ENCODE data around the gene TH.

The TH gene

GRCh38 chr11:2140411-2141400 is 30.9 kb downstream of the TH start:
- H3K27me3 Mint-ChIP-seq, result peaks cover 26% of the 10 kb centered on the region
- H3K36me3 Mint-ChIP-seq, result no peaks in the 10 kb centered on the region
- H3K4me3 Mint-ChIP-seq, result no peak overlapping the region

GRCh38 chr11:2139621-2140337 is 31.8 kb downstream of the TH start:
- peaks cover 30% of the 10 kb centered on the region for H3K27me3 Mint-ChIP-seq
- peak overlapping the region; percentile 47 for H3K4me3 Mint-ChIP-seq
- H3K4me1 Mint-ChIP-seq (ENCODE audit: low read depth), result peaks cover 32% of the 10 kb centered on the region
- H3K36me3 Mint-ChIP-seq, result no peaks in the 10 kb centered on the region
- no peaks in the 10 kb centered on the region for H3K9me3 Mint-ChIP-seq (ENCODE audit: low read depth)
- no peak overlapping the region for H3K27ac Mint-ChIP-seq

More at GRCh38 chr11:2140411-2141400, 30.9 kb downstream of the TH start:
- no peak overlapping the region for H3K27ac Mint-ChIP-seq
- H3K9me3 Mint-ChIP-seq (ENCODE audit: low read depth), result no peaks in the 10 kb centered on the region
- H3K4me1 Mint-ChIP-seq (ENCODE audit: low read depth), result peaks cover 32% of the 10 kb centered on the region

- peaks cover 31% of the 10 kb centered on the region for H3K4me1 Mint-ChIP-seq (ENCODE audit: low read depth)
- no peaks in the 10 kb centered on the region for H3K36me3 Mint-ChIP-seq
- no peak within 1 kb of the TSS for H3K27ac Mint-ChIP-seq
- H3K9me3 Mint-ChIP-seq (ENCODE audit: low read depth), result no peaks in the 10 kb centered on the region
- H3K4me3 Mint-ChIP-seq, result peak within 1 kb of the TSS; percentile 81
- H3K27me3 Mint-ChIP-seq, result peaks cover 31% of the 10 kb centered on the region
Observed at GRCh38 chr11:2139123-2139521, 32.5 kb downstream of the TH start, which contains the start of gene IGF2. Gene IGF2 (minus strand): TSS chr11:2139389. CDS start chr11:2135523, 3,866 bp downstream.

GRCh38 chr11:2138431-2139122 is 33.0 kb downstream of the TH start:
- no peaks in the 10 kb centered on the region for H3K9me3 Mint-ChIP-seq (ENCODE audit: low read depth)
- H3K27ac Mint-ChIP-seq, result no peak overlapping the region
- no peaks in the 10 kb centered on the region for H3K36me3 Mint-ChIP-seq
- H3K27me3 Mint-ChIP-seq, result peaks cover 30% of the 10 kb centered on the region
- peaks cover 29% of the 10 kb centered on the region for H3K4me1 Mint-ChIP-seq (ENCODE audit: low read depth)
- H3K4me3 Mint-ChIP-seq, result peak overlapping the region; percentile 81

GRCh38 chr11:2138068-2138430 is 33.6 kb downstream of the TH start:
- Mint-ChIP-seq H3K9me3 (ENCODE audit: low read depth) (no peaks in the 10 kb centered on the region), H3K27ac (no peak overlapping the region), H3K36me3 (no peaks in the 10 kb centered on the region), H3K4me1 (ENCODE audit: low read depth) (peaks cover 24% of the 10 kb centered on the region), H3K4me3 (peak overlapping the region; percentile 81), H3K27me3 (peaks cover 30% of the 10 kb centered on the region)

- H3K4me1 Mint-ChIP-seq (ENCODE audit: low read depth), result peaks cover 18% of the 10 kb centered on the region
- peak overlapping the region; percentile 20 for H3K4me3 Mint-ChIP-seq
- peaks cover 25% of the 10 kb centered on the region for H3K27me3 Mint-ChIP-seq
- no peaks in the 10 kb centered on the region for H3K36me3 Mint-ChIP-seq
- no peaks in the 10 kb centered on the region for H3K9me3 Mint-ChIP-seq (ENCODE audit: low read depth)
- H3K27ac Mint-ChIP-seq, result no peak overlapping the region
Observed at GRCh38 chr11:2137202-2138067, 34.2 kb downstream of the TH start.

GRCh38 chr11:2136952-2137201 is 34.7 kb downstream of the TH start:
- Mint-ChIP-seq H3K36me3 (no peaks in the 10 kb centered on the region), H3K9me3 (ENCODE audit: low read depth) (no peaks in the 10 kb centered on the region), H3K4me3 (peak overlapping the region; percentile 30), H3K27me3 (peaks cover 21% of the 10 kb centered on the region), H3K4me1 (ENCODE audit: low read depth) (peaks cover 13% of the 10 kb centered on the region), H3K27ac (no peak overlapping the region)

GRCh38 chr11:2136209-2136951 is 35.2 kb downstream of the TH start:
- H3K4me3 Mint-ChIP-seq, result peak overlapping the region; percentile 30
- H3K4me1 Mint-ChIP-seq (ENCODE audit: low read depth), result peaks cover 11% of the 10 kb centered on the region
- no peaks in the 10 kb centered on the region for H3K36me3 Mint-ChIP-seq
- H3K27ac Mint-ChIP-seq, result no peak overlapping the region
- H3K27me3 Mint-ChIP-seq, result peaks cover 19% of the 10 kb centered on the region
- H3K9me3 Mint-ChIP-seq (ENCODE audit: low read depth), result no peaks in the 10 kb centered on the region

- H3K4me1 Mint-ChIP-seq (ENCODE audit: low read depth), result peaks cover 7% of the 10 kb centered on the region
- H3K27ac Mint-ChIP-seq, result no peak overlapping the region
- no peaks in the 10 kb centered on the region for H3K9me3 Mint-ChIP-seq (ENCODE audit: low read depth)
- H3K27me3 Mint-ChIP-seq, result peaks cover 16% of the 10 kb centered on the region
- no peaks in the 10 kb centered on the region for H3K36me3 Mint-ChIP-seq
- no peak overlapping the region for H3K4me3 Mint-ChIP-seq
Observed at GRCh38 chr11:2135648-2136201, 35.9 kb downstream of the TH start.

- no peaks in the 10 kb centered on the region for H3K9me3 Mint-ChIP-seq (ENCODE audit: low read depth)
- H3K36me3 Mint-ChIP-seq, result no peaks in the 10 kb centered on the region
- no peak overlapping the region for H3K4me3 Mint-ChIP-seq
- peaks cover 16% of the 10 kb centered on the region for H3K27me3 Mint-ChIP-seq
- peaks cover 6% of the 10 kb centered on the region for H3K4me1 Mint-ChIP-seq (ENCODE audit: low read depth)
- no peak overlapping the region for H3K27ac Mint-ChIP-seq
Observed at GRCh38 chr11:2135018-2135569, 36.5 kb downstream of the TH start.

GRCh38 chr11:2134022-2135010 is 37.3 kb downstream of the TH start:
- H3K27ac Mint-ChIP-seq, result no peak overlapping the region
- no peaks in the 10 kb centered on the region for H3K36me3 Mint-ChIP-seq
- no peak overlapping the region for H3K4me3 Mint-ChIP-seq
- H3K9me3 Mint-ChIP-seq (ENCODE audit: low read depth), result no peaks in the 10 kb centered on the region
- H3K27me3 Mint-ChIP-seq, result peaks cover 16% of the 10 kb centered on the region
- peaks cover 5% of the 10 kb centered on the region for H3K4me1 Mint-ChIP-seq (ENCODE audit: low read depth)

GRCh38 chr11:2133241-2134021 is 38.2 kb downstream of the TH start:
- Mint-ChIP-seq H3K27ac (no peak overlapping the region), H3K4me1 (ENCODE audit: low read depth) (peaks cover 4% of the 10 kb centered on the region), H3K36me3 (no peaks in the 10 kb centered on the region), H3K4me3 (no peak overlapping the region), H3K9me3 (ENCODE audit: low read depth) (no peaks in the 10 kb centered on the region), H3K27me3 (peaks cover 20% of the 10 kb centered on the region)

All from activated naive CD8-positive, alpha-beta T cell (primary cell).